HL-60 (cell line): Measurements from ENCODE around the gene HRH1.

Experiments
- DNase-seq, 2 experiments: peaks; one replicate each; pipeline ENCODE4 v3.0.0-alpha.2; 2010 to 2020; ENCODE audit warnings: low read depth in 1 of 2, low spot score in 1 of 2
- H3K27ac ChIP-seq: fragments of 250-450 bp; sonication (Bioruptor Pico); replicated peaks from 2 replicates; pipeline ENCODE4 v1.5.1; 2020; ENCODE audit warnings: mild to moderate bottlenecking, moderate library complexity
- H3K27me3 ChIP-seq: fragments of 250-450 bp; sonication (Bioruptor Pico); 2 replicates; pipeline ENCODE4 v1.5.1; 2021; ENCODE audit warnings: mild to moderate bottlenecking, moderate library complexity; ENCODE audit not compliant: insufficient read depth, poor library complexity, severe bottlenecking
- H3K4me3 ChIP-seq: replicated peaks from 2 replicates; pipeline ENCODE4 v1.5.1; 2011; ENCODE audit warnings: mild to moderate bottlenecking, control low read depth, low read length; ENCODE audit not compliant: insufficient read depth
- GABPA ChIP-seq: IDR thresholded peaks from 2 replicates; pipeline ENCODE4 v1.6.1; 2012; ENCODE audit warnings: low read depth
- POLR2AphosphoS5 ChIP-seq: IDR thresholded peaks from 2 replicates; pipeline ENCODE4 v1.6.1; 2012; ENCODE audit warnings: low read depth
- SPI1 ChIP-seq: IDR thresholded peaks from 2 replicates; pipeline ENCODE4 v1.6.1; 2012; ENCODE audit warnings: low read depth, mild to moderate bottlenecking, borderline replicate concordance
- TF ChIP-seq, protein P1 (sequence below): IDR thresholded peaks from 2 replicates; pipeline ENCODE4 v1.6.1; 2012; ENCODE audit warnings: low read depth; ENCODE audit not compliant: insufficient replicate concordance
- TF ChIP-seq, protein P2 (sequence below): IDR thresholded peaks from one replicate; pipeline ENCODE4 v1.5.1; 2011; ENCODE audit warnings: low read length, control low read depth, inconsistent platforms; ENCODE audit not compliant: insufficient read depth

The HRH1 gene

DNA sequence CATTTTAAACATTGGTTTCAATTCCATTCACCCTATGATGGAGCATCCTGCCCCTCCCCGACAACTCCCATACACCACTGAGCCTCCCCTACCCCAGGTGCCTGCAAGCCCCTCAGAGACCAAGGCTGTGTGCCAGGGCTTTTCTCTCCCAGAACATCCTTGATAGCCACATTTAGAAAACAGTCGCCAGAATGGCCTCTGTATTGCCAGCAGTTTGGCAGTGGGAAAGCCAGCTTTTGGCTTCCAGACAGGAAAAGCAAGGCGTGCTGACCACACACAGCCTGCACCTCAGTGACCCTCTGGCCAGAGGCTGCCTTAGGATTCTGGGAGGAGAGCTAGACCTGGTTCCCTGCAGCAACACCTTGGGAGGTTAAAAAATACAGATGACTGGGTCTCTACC lies 18.2 kb upstream of the HRH1 start:
- Histone ChIP-seq H3K27me3 (no peaks in the 10 kb centered on the region), H3K4me3 (no peak overlapping the region), H3K27ac (no peak overlapping the region)
- TF ChIP-seq GABPA (no peak), POLR2AphosphoS5 (no peak)
- DNase-seq: no peak

DNA sequence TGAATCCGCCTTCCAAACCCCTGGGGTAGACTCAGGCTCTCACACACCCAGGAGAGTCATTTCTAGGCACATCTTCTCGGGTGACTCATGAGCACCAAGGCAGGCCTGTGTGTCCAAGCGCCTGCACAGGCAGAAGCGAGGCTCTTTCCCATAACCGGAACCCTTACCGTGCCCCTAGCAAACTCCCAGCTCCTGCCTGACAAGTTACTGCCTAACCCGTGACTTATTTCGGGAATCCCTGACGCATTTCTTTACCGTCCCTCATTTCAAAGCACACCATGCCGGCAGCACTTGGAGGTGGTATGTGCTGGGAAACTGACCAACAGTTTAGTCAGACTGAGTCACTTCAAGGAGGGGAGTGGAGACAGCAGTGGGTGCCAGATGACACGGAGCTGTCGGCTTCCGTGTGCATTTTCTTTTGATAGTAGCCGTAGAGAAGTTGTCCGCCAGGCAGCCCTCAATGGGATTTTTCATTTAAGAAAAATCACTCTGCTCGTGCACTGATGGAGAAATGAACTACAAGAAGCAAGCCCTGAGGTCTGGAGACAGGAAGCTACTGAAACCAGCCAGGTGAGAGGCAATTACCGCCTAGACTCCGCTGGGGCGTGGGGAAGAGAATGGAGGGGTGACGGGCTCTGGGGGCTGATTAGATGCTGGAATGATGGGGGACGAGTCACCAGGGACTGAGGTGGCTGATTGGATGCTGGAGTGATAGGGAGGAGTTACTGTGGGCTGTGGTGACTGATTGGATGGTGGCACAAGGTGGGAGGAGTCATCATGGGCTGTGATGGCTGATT lies 17.3 kb upstream of the HRH1 start:
- H3K27me3 ChIP-seq: no peaks in the 10 kb centered on the region
- no peak overlapping the region for H3K27ac ChIP-seq
- no peak overlapping the region for H3K4me3 ChIP-seq
- TF ChIP-seq GABPA: no peak
- TF ChIP-seq, protein P1, sequence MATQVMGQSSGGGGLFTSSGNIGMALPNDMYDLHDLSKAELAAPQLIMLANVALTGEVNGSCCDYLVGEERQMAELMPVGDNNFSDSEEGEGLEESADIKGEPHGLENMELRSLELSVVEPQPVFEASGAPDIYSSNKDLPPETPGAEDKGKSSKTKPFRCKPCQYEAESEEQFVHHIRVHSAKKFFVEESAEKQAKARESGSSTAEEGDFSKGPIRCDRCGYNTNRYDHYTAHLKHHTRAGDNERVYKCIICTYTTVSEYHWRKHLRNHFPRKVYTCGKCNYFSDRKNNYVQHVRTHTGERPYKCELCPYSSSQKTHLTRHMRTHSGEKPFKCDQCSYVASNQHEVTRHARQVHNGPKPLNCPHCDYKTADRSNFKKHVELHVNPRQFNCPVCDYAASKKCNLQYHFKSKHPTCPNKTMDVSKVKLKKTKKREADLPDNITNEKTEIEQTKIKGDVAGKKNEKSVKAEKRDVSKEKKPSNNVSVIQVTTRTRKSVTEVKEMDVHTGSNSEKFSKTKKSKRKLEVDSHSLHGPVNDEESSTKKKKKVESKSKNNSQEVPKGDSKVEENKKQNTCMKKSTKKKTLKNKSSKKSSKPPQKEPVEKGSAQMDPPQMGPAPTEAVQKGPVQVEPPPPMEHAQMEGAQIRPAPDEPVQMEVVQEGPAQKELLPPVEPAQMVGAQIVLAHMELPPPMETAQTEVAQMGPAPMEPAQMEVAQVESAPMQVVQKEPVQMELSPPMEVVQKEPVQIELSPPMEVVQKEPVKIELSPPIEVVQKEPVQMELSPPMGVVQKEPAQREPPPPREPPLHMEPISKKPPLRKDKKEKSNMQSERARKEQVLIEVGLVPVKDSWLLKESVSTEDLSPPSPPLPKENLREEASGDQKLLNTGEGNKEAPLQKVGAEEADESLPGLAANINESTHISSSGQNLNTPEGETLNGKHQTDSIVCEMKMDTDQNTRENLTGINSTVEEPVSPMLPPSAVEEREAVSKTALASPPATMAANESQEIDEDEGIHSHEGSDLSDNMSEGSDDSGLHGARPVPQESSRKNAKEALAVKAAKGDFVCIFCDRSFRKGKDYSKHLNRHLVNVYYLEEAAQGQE: no peak
- no peak for TF ChIP-seq SPI1
- no peak for TF ChIP-seq POLR2AphosphoS5
- TF ChIP-seq, protein P2, sequence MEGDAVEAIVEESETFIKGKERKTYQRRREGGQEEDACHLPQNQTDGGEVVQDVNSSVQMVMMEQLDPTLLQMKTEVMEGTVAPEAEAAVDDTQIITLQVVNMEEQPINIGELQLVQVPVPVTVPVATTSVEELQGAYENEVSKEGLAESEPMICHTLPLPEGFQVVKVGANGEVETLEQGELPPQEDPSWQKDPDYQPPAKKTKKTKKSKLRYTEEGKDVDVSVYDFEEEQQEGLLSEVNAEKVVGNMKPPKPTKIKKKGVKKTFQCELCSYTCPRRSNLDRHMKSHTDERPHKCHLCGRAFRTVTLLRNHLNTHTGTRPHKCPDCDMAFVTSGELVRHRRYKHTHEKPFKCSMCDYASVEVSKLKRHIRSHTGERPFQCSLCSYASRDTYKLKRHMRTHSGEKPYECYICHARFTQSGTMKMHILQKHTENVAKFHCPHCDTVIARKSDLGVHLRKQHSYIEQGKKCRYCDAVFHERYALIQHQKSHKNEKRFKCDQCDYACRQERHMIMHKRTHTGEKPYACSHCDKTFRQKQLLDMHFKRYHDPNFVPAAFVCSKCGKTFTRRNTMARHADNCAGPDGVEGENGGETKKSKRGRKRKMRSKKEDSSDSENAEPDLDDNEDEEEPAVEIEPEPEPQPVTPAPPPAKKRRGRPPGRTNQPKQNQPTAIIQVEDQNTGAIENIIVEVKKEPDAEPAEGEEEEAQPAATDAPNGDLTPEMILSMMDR: no peak
- no peak for DNase-seq

DNA sequence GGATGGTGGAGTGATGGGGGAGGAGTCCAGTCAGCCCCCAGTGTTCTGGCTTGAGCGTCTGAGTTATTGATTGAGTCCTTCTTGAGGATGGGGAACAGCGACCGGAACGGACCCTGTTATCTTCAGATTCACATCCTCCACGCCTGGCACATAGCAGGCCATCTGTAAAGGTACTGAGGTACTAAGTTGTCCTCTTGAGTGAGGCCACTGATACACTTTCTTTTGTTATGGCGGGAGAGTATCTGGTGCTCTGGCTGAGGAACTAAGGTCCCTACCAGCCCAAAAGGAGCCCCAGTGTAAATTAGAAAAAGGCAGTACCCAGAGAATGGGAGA lies 16.7 kb upstream of the HRH1 start:
- no peak for TF ChIP-seq POLR2AphosphoS5
- TF ChIP-seq, protein P2: no peak
- TF ChIP-seq, protein P1: no peak
- TF ChIP-seq SPI1: no peak
- no peak for TF ChIP-seq GABPA
- DNase-seq: no peak
- H3K27me3 ChIP-seq: no peaks in the 10 kb centered on the region
- no peak overlapping the region for H3K4me3 ChIP-seq
- H3K27ac ChIP-seq: no peak overlapping the region

DNA sequence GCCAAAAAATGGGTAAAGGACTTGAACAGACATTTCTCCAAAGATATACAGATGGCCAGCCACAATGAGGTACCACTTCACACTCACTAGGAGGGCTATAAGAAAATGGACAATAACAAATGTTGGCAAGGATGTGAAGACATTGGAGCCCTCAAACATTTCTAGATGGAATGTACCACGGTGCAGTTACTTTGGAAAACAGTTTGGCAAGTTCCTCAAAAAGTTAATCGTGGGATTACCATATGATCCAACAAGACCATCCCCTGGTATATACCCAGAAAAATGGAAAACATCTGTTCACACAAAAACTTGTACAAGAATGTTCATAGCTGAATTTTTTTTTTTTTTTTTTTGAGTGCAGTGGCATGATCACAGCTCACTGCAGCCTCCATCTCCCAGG lies 15.9 kb upstream of the HRH1 start:
- no peak overlapping the region for H3K4me3 ChIP-seq
- no peak overlapping the region for H3K27ac ChIP-seq
- DNase-seq: no peak
- no peaks in the 10 kb centered on the region for H3K27me3 ChIP-seq
- TF ChIP-seq, protein P1: no peak
